HepG2 (cell line): Measurements from ENCODE around the gene TOGARAM1. TPM values are rescaled to one million over a fixed set of nuclear protein-coding genes. Genes with fewer than 3 reads are reported as not detected.

Experiments
- ATAC-seq: fragments of 200-7000 bp; cut with Tn5 transposase; 3 replicates; pipeline ENCODE4 v1.9.1; 2020; ENCODE audit warnings: mild to moderate bottlenecking, moderate library complexity
- BruUV-seq: library from RNA; stranded (reverse); fragments of 400-500 nt; replicated peaks from 2 replicates; lab custom pipeline; 2021; lab: Mats Ljungman, UMichigan
- CTCF ChIA-PET: fragments of 300-600 bp; formaldehyde crosslinking; extraction: SDS; loops from one replicate; lab custom pipeline; 2021; ENCODE audit warnings: low total read pairs, inconsistent platforms, low intra/inter-chr PET ratio; lab: Yijun Ruan, JAX
- POLR2A ChIA-PET: fragments of 350-600 bp; sonication (Branson Sonifier 250); formaldehyde crosslinking; loops from one replicate; lab custom pipeline; 2020; ENCODE audit warnings: antibody characterized with exemption, inconsistent platforms; lab: Yijun Ruan, JAX
- DNase-seq: peaks from one replicate; pipeline ENCODE4 v3.0.0-alpha.2; 2015; ENCODE audit warnings: low spot score
- FAIRE-seq: peaks from 3 replicates; lab custom pipeline; 2011; peaks lifted over from hg19 to GRCh38; lab: Jason Lieb, UNC
- H2AFZ ChIP-seq: one replicate; pipeline ENCODE4 v1.6.1; 2011; ENCODE audit warnings: low read length, inconsistent platforms
- H3K27ac ChIP-seq: fragments of 300-600 bp; 3 replicates; pipeline ENCODE4 v1.8.0; 2011; ENCODE audit warnings: mixed run types, mild to moderate bottlenecking, mixed read lengths, low read length, inconsistent platforms; ENCODE audit not compliant: insufficient read depth; ENCODE audit errors: extremely low read length
- H3K27me3 ChIP-seq, 2 experiments: fragments of 200-600 bp in 1 of 2; 2 replicates in 1 of 2; 3 replicates in 1 of 2; pipeline versions ENCODE4 v1.6.0 to v1.8.0; 2011; ENCODE audit warnings: low read length in 2 of 2, mild to moderate bottlenecking in 2 of 2, moderate library complexity in 2 of 2, inconsistent platforms in 1 of 2; ENCODE audit not compliant: insufficient read depth in 2 of 2, control insufficient read depth in 1 of 2
- H3K36me3 ChIP-seq, 2 experiments: fragments of 200-600 bp in 1 of 2; replicated peaks in 1 of 2; 2 replicates in 1 of 2; 3 replicates in 1 of 2; pipeline versions ENCODE4 v1.5.1 to v1.8.0; 2011; ENCODE audit warnings: low read length in 2 of 2, inconsistent platforms in 1 of 2; ENCODE audit not compliant: insufficient read depth in 2 of 2, control insufficient read depth in 1 of 2
- H3K4me1 ChIP-seq: 2 replicates; pipeline ENCODE4 v1.5.1; 2012; ENCODE audit warnings: low read length, inconsistent platforms; ENCODE audit not compliant: insufficient read depth
- H3K4me2 ChIP-seq: 2 replicates; pipeline ENCODE4 v1.6.0; 2011; ENCODE audit warnings: low read depth, low read length, inconsistent platforms
- H3K4me3 ChIP-seq, 3 experiments: fragments of 200-600 bp in 1 of 3; sonication (generic), shearing (Covaris generic) in 1 of 3; replicated peaks in 1 of 3; 2 replicates each; pipeline ENCODE4 v1.5.1; 2011 to 2016; ENCODE audit warnings: low read length in 3 of 3, inconsistent platforms in 2 of 3, low read depth in 2 of 3, mild to moderate bottlenecking in 2 of 3, control low read depth in 1 of 3, mixed read lengths in 1 of 3; ENCODE audit not compliant: insufficient read depth in 1 of 3
- H3K79me2 ChIP-seq: one replicate; pipeline ENCODE4 v1.6.1; 2011; ENCODE audit warnings: low read length, inconsistent platforms; ENCODE audit not compliant: insufficient read depth
- H3K9ac ChIP-seq: 2 replicates; pipeline ENCODE4 v1.6.0; 2011; ENCODE audit warnings: mild to moderate bottlenecking, low read depth, low read length, inconsistent platforms; ENCODE audit not compliant: insufficient read depth
- H3K9me3 ChIP-seq: 2 replicates; pipeline ENCODE4 v1.5.1; 2012; ENCODE audit warnings: mild to moderate bottlenecking, low read length
- H4K20me1 ChIP-seq: 2 replicates; pipeline ENCODE4 v1.6.0; 2011; ENCODE audit warnings: inconsistent platforms, mild to moderate bottlenecking, low read length, moderate library complexity; ENCODE audit not compliant: insufficient read depth
- DPF2 ChIP-seq: sonication (generic); formaldehyde crosslinking; IDR thresholded peaks from 2 replicates; pipeline ENCODE4 v1.4.0; 2020; ENCODE audit warnings: mild to moderate bottlenecking, low read depth, missing genetic modification reagents, borderline replicate concordance
- HNRNPK ChIP-seq: fragments of 200-400 bp; formaldehyde crosslinking; IDR thresholded peaks from 2 replicates; pipeline ENCODE4 v1.6.1; 2018; ENCODE audit warnings: low read length, low read depth, moderate library complexity, mild to moderate bottlenecking; ENCODE audit not compliant: poor library complexity, severe bottlenecking
- IKZF4 ChIP-seq: sonication (generic); formaldehyde crosslinking; IDR thresholded peaks from 2 replicates; pipeline ENCODE4 v1.5.1; 2020; ENCODE audit warnings: borderline replicate concordance, mild to moderate bottlenecking, low read depth, missing genetic modification reagents; ENCODE audit errors: not compliant biosample characterization
- NAIF1 ChIP-seq: sonication (generic); formaldehyde crosslinking; IDR thresholded peaks from 2 replicates; pipeline ENCODE4 v1.5.0; 2020; ENCODE audit warnings: mild to moderate bottlenecking, missing genetic modification reagents, borderline replicate concordance
- TAF15 ChIP-seq: fragments of 200-400 bp; formaldehyde crosslinking; IDR thresholded peaks from one replicate; pipeline ENCODE4 v1.6.1; 2018; ENCODE audit warnings: mild to moderate bottlenecking, low read depth, low read length; ENCODE audit not compliant: poor library complexity, severe bottlenecking
- TSC22D2 ChIP-seq: sonication (generic); formaldehyde crosslinking; IDR thresholded peaks from 2 replicates; pipeline ENCODE4 v1.5.1; 2020; ENCODE audit warnings: missing genetic modification reagents, mild to moderate bottlenecking, borderline replicate concordance
- ZNF230 ChIP-seq: sonication (generic); formaldehyde crosslinking; IDR thresholded peaks from 2 replicates; pipeline ENCODE4 v1.4.0; 2020; ENCODE audit warnings: mild to moderate bottlenecking, missing genetic modification reagents
- ZNF30 ChIP-seq: sonication (generic); formaldehyde crosslinking; IDR thresholded peaks from 2 replicates; pipeline ENCODE4 v1.5.0; 2020; ENCODE audit warnings: mild to moderate bottlenecking, missing genetic modification reagents
- ZNF564 ChIP-seq: sonication (generic); formaldehyde crosslinking; IDR thresholded peaks from 2 replicates; pipeline ENCODE4 v1.8.1; 2023; ENCODE audit warnings: mild to moderate bottlenecking, missing genetic modification reagents
- ZNF777 ChIP-seq: sonication (generic); formaldehyde crosslinking; IDR thresholded peaks from 2 replicates; pipeline ENCODE4 v1.4.0; 2020; ENCODE audit warnings: missing genetic modification reagents
- WGBS: methylation state at CpG from one replicate; pipeline ENCODE4 v1.1.6; 2017; ENCODE audit warnings: low lambda C conversion rate; 5-methylcytosine and 5-hydroxymethylcytosine counted together
- in situ Hi-C: cut with HindIII; loops from 2 replicates; pipeline ENCODE4 v1.10.0; 2017; ENCODE audit warnings: low pct_unique_long_range_greater_than_20kb; ENCODE audit not compliant: extremely low pct_ligation_motif_present
- intact Hi-C: fragments of 100-400 bp; cut with micrococcal nuclease; formaldehyde crosslinking; loops from one replicate; pipeline ENCODE4 v1.10.0; 2022; ENCODE audit not compliant: unreplicated experiment
- polyA plus RNA-seq, 8 experiments: library from polyadenylated mRNA; depleted of rRNA in 3 of 8; stranded (reverse) in 7 of 8; unstranded in 1 of 8; fragments of >200 nt; fragmentation: Illumina TruSeq in 4 of 8; extraction: Trizol in 4 of 8; gene quantifications; 2 replicates each; pipeline versions ENCODE4 v1.2.1 to v1.2.3, GENCODE V29; 2011 to 2016; ENCODE audit warnings: low read depth in 4 of 8, missing spikeins in 1 of 8, mixed read lengths in 1 of 8; ENCODE audit not compliant: insufficient read depth in 1 of 8
- total RNA-seq, 5 experiments: library from RNA; depleted of rRNA; stranded (reverse); fragments of >200 nt; fragmentation: Illumina TruSeq; extraction: Trizol; gene quantifications; 2 replicates each; pipeline ENCODE4 v1.2.3, GENCODE V29; 2016; ENCODE audit warnings: low read depth in 1 of 5
- TF ChIP-seq, protein P1 (sequence below): IDR thresholded peaks from 2 replicates; pipeline ENCODE4 v1.6.1; 2018; ENCODE audit warnings: missing genetic modification reagents, mild to moderate bottlenecking, missing compliant biosample characterization

TOGARAM1 gene
- total and polyA plus RNA-seq, 2 of the 13 experiments (the other 11 are each of a cell fraction or from before 2014, with no cell fraction given), result 5.6 to 9.8 TPM

DNA sequence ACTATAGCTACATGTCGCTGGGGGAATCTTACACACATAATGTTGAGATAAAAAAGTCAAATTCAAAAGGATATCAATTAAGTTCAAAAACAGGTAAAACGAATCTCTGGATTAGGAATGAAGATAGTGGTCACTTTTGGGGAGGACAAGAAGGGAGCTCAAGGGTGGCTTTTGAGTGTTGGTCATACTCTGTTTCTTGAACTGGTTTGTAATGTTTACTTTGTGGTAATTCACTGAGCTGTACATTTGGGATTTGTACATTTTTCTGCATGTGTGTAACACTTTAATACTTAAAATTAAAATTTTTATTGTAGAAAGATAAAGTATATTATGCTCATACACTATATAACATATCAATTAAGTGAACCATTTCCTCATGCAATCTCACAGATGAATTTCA lies 26.8 kb upstream of the TOGARAM1 start:
- WGBS, result 95% methylated on average over 2 of the region's 2 CpGs
- H3K27me3 ChIP-seq, result no peaks in the 10 kb centered on the region
- H3K27ac ChIP-seq, result no peak overlapping the region
- ChIA-PET POLR2A (no interaction called here), CTCF (no interaction called here)
- FAIRE-seq (no peak), ATAC-seq (no peak), DNase-seq (no peak)
- H3K4me1 ChIP-seq, result no peaks in the 10 kb centered on the region
- H3K36me3 ChIP-seq, result peaks cover 0 to 11% of the 10 kb centered on the region in 2 experiments; a peak in 3 of 5 replicates
- H3K4me2 ChIP-seq, result no peak overlapping the region
- TF ChIP-seq IKZF4 (CRISPR knock-in tag), result no peak
- no peak for TF ChIP-seq TAF15
- no peak for TF ChIP-seq TSC22D2
- TF ChIP-seq, protein P1, sequence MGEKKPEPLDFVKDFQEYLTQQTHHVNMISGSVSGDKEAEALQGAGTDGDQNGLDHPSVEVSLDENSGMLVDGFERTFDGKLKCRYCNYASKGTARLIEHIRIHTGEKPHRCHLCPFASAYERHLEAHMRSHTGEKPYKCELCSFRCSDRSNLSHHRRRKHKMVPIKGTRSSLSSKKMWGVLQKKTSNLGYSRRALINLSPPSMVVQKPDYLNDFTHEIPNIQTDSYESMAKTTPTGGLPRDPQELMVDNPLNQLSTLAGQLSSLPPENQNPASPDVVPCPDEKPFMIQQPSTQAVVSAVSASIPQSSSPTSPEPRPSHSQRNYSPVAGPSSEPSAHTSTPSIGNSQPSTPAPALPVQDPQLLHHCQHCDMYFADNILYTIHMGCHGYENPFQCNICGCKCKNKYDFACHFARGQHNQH, result no peak
- no peak for TF ChIP-seq DPF2 (CRISPR knock-in tag)
- no peak for TF ChIP-seq NAIF1 (CRISPR knock-in tag)
- H3K79me2 ChIP-seq, result no peaks in the 10 kb centered on the region
- intact Hi-C loops, result no loop called here
- no peak overlapping the region for H3K9ac ChIP-seq
- no TSS peak for BruUV-seq
- no peaks in the 10 kb centered on the region for H3K9me3 ChIP-seq
- H3K4me3 ChIP-seq, result no peak overlapping the region
- in situ Hi-C loops, result no loop called here
- H4K20me1 ChIP-seq, result no peaks in the 10 kb centered on the region
- no peak overlapping the region for H2AFZ ChIP-seq

DNA sequence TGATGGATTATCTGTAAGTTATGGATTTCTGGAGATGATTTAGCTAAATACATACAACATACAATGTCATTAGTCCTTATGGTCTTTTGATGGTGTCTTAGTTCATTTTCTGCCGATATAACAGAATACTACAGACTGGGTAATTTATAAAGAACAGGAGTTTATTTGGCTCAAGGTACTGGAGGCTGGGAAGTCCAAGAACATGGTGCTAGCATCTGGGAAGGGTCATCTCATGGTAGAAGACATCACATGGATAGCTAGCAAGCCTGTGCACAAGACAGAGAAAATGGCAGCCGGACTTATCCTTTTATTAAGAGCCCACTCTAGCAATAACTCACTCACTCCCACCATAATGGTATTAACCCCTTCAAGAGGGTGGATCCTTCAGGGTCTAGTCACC lies 24.4 kb upstream of the TOGARAM1 start:
- Histone ChIP-seq H3K36me3 (peaks cover 0 to 11% of the 10 kb centered on the region in 2 experiments; a peak in 2 of 5 replicates), H2AFZ (no peak overlapping the region), H4K20me1 (no peaks in the 10 kb centered on the region), H3K4me3 (no peak overlapping the region), H3K4me1 (no peaks in the 10 kb centered on the region), H3K4me2 (no peak overlapping the region), H3K79me2 (no peaks in the 10 kb centered on the region), H3K9ac (no peak overlapping the region), H3K9me3 (no peaks in the 10 kb centered on the region), H3K27ac (no peak overlapping the region), H3K27me3 (no peaks in the 10 kb centered on the region)
- in situ Hi-C loops, result no loop called here
- ATAC-seq, result no peak
- no peak for DNase-seq
- POLR2A ChIA-PET, result no interaction called here
- FAIRE-seq, result no peak
- TF ChIP-seq HNRNPK (no peak), ZNF564 (CRISPR knock-in tag) (peak; percentile 94; the same call in 1 of the 2 replicates), ZNF777 (CRISPR knock-in tag) (no peak), ZNF230 (CRISPR knock-in tag) (no peak), ZNF30 (CRISPR knock-in tag) (no peak)
- WGBS, result 100% methylated on average over 2 of the region's 2 CpGs
- intact Hi-C loops, result no loop called here
- no TSS peak for BruUV-seq
- CTCF ChIA-PET, result no interaction called here
